DMS114 treated with DMSO at 0.1 percent for 48 hours (cell line): ENCODE measurements around the gene TSC22D3.

ENCODE experiments used
- DNase-seq: peaks from one replicate; lab custom pipeline; 2025; ENCODE audit not compliant: unreplicated experiment; lab: John Stamatoyannopoulos, UW

The TSC22D3 gene

GRCh38 chrX:107730991-107731766, 44.4 kb downstream of the TSC22D3 start:
- DNase-seq = no peak

DNA sequence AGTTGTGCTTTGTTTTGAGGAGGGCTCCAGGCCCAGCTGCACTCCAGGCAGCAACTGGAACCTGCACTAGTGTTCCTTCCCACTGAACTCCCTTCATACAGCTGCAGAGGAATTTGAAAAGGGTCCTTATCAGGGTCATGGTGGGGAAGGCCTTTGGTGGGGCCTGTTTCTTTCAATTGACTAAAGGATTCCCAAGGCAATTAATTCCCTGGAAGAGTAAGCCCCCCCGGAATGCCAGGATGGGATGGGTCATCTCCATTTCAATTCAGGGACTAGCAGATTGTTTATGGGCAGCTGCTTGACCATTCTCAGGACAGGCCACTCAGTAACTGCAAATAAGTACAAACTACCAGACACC, 45.3 kb downstream of the TSC22D3 start:
- no peak for DNase-seq

- no peak for DNase-seq
These were observed 45.9 kb downstream of the TSC22D3 start for GRCh38 chrX:107729558-107730297.

DNA sequence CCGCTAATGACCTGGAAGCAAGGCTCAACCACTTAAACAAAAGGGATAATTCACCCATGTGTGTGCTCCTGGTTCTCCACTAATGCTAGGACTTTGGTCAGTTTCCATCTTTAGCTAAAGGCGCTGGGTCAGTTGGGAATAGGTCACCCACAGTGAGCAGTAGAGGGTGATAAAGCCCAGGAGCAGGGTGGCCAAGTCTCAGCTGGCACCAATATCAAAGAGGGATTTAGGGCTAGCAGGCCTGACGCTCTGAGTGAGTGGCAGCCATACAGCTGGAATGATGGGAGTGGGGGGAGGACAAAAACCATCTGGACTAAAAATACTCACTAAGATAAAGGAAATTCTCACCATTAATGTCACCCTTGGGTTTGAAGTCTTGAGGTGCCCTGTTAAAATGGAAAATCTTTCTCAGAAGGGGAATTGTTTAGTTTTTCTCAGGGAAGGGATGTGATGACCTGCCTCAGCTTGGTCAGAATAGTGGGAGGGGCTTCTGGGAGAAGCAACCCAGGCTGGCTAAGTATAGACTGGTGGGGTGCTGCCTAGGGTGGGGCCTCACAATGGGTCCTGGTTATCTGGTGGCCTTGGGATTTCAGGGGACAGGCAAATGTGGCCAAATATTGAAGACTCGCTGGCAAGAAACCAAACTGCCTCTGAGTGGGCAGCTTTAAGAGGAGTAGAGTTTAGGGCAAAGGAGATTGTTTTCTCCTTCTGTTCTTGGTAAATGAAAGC, 47.1 kb downstream of the TSC22D3 start:
- no peak for DNase-seq

DNA sequence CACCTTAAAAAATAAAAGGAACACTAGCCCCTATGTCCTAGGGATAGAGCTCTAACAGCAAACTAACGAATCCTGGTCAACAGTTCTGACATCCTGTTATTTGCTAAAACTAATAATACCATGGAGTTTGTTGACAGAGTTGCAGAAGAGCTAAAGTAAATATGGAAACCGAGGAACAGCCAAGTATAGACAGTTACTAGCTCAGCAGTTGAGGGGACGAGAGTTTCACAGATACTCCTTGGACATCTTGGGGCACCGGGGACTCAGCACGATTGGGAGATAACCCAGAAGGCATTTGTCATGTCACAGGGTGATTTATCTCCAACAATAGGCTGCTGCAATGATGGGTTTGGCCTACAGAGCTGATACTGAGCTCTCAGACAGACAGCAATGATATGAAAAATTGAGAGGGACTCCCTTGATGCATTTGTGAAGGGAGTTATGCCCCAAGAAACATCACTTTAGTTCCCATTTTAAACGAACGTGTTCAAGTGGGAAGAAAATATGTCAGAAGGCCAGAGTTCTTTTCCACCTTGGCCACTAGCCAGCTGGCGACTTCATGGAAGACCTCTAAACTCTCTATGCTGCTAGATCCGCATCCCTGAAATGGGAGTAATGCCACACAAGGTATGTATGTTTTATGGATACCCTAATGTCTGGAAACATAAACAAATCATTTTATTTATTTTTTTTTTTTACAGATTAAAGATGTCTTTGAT, 48.6 kb downstream of the TSC22D3 start:
- DNase-seq = no peak

DNA sequence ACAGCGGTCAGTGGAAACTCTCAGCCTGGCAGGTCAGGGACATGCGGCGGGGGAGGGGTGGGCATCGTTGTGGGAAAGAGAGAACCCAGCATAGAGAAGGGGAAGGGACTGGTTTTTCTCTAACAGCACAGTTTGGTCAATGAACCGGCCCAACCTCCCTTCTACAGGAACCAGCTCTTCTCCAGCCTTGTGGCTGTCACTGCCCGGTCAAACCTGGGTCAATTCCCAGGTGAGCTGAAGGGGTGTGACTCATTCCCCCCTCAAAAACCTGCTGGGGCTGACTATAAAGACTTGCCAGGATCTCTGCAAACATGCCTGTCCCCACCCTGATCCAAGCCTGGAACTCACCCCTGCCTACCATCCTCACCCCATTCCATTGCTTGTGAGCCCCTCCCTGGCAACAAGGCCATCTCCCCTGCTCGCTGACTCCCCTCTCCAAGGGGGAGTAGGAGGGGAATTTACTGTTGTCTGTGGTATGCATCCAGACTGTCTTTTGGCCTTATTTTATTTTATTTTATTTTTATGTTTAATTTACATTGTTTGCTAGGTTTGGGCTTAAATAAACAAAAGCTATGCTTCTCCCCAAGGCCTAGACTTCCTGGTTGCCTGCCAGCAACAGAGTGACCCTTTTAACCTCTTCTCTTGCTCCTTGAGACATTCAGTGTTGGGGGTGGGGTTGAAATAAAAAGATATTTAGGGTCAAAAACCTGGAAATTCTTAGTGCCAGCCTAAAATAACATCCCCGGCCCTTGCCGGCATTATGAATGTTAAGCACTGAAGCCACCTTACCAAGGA, 49.6 kb downstream of the TSC22D3 start:
- no peak for DNase-seq

GRCh38 chrX:107724653-107725052, 50.9 kb downstream of the TSC22D3 start:
- no peak for DNase-seq

DNA sequence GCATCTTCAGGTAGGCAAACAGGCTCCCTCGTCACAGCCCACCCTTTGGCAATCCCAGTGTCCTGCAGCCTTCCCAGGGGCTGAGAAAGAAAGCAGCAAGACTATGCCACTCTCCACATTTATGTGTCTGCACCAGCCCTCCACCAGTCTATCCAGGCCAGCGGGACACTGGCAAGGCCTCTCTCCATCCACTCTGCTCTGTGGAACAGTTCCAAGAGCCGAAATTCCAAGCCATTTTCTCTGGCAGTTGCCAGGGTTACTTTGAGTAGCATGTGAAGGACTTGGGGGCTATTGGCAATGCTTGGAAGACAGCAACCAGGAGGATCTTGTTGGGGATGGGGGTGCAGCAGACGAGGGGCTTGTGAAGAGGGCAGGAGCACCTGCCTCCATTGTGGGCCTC, 52.1 kb downstream of the TSC22D3 start:
- DNase-seq = no peak

DNA sequence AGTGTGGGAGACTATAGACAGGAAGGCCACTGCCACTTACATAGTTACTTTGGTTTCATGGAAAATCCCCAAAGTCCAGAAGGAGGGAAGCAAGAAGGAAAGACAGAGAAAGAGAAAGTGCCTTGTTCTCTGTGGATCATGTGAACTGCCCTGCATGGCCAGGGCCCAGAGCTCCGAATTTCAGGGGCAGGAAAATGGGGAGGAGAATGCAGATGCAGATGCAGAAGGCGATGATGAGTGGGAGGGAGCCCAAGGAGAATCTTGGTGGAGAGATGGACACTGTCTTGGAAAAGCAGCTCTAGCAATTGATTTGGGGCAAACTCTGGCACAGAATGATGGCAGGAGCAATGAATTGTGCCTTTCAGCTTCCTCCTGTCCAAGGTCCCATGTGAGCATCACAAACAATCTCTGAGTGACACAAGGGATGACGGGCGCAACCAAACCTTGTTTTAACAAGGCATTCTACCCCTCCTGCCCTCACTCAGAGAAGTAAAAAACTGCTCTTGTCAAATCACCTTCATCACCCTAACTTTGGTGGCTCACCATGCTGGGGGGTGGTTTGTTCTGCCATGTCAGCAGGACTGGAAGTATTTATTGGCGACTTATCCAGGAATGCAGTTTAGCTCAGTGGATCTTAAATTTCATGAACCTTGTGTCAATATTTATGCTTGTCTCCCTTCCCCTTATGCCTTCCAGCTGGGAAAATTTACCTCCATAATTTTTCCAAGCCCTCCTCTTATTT, 53.5 kb downstream of the TSC22D3 start:
- no peak for DNase-seq

- no peak for DNase-seq
These were observed 54.3 kb downstream of the TSC22D3 start for GRCh38 chrX:107721318-107721717.

- peak; percentile 63 for DNase-seq
These were observed 57.4 kb downstream of the TSC22D3 start for GRCh38 chrX:107718156-107718621.

GRCh38 chrX:107716816-107717700, 58.5 kb downstream of the TSC22D3 start:
- peak; percentile 59 for DNase-seq

DNA sequence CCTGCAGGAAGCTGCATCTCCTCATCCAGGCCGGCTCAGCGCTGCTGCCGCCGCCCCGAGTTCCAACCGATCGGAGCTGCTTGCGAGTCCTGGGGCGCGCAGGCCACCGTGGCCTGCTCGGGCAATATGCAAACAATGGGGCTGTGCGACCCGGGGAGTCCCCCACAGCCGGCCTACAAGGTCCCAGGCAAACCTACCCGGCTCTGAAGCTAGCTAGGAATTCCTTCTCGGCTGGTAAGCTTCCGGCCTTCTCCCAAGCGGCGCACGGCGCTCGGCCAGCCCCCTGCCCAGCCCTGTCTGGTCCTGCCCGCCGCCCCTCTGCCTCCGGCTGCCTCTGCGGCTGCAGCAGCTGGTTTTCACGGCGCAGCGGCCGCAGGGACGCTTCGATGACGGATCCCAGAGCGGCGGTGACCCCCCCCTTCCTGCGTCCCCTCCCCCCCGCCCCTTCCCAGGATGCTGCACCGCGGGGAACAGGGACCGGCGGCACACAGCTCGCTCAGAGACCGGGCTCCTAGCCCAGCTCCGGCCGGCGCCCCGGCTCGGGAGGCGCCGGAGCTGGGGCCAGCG, 59.4 kb downstream of the TSC22D3 start:
- no peak for DNase-seq

DNA sequence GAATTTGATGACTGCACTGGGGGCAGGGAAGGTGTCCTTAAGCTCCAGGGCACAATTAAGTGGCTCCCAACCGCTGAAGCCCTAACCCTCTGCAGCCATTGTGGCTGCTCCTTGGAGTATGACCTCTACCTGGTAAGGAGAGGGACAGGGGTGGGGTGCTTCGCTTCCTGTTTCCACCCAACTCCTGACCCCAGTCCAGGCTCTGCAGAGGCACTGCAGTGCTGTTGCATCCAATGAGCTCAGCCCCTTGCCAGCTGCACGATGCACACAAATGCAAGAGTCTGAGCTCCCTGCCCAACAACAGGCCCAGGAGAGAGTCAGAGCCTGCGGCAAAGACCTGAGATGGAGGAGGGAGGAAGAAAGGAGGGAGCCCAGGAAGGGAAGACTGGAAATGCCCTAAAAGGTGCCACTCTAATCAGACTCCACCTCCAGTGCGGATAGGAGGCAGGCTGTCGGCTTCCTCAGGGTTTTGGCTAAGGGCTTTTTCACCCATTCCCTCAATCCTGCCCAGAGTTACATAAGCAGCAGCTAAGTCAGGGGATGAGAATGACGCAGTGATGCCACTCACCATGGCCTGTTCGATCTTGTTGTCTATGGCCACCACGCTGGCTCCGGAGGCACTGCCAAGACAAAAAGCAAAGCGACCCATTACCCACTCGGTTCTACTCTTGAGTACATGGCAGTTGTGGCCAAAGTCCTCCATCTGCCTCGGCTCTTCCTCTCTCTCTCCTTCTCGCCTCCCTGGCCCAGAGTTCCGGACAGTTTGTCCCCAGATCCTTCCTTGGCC, 60.1 kb downstream of the TSC22D3 start:
- no peak for DNase-seq

DNA sequence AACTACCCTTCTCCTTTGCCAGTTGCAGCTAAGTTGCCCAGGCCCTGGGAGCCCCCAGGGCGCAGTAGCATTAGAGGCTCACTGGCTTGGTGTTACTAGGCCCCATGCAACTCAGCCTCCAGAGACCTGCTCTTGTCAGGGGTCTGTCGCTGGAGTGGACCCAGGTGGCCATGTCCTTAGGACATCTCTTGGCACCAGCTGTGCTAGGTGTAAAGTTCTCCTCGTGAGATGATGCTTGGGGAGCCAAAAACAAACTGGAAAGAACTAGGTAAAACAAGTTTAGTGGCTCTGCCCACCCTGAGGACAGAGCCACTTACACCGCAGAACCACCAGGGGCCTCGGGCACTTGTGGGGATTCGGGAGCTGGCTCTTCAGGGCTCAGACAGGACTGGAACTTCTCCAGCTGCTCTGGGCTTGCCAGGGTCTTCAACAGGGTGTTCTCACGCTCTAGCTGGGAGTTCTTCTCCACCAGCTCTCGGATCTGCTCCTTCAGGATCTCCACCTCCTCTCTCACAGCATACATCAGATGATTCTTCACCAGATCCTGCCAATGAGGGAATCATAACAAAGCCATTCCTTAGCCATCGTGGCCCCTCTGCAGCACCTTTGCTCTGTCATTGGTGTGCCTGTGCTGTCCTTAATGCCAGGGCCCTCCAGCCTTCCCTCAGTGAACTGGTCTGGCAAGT, 61.2 kb downstream of the TSC22D3 start:
- peak; percentile 5 for DNase-seq

DNA sequence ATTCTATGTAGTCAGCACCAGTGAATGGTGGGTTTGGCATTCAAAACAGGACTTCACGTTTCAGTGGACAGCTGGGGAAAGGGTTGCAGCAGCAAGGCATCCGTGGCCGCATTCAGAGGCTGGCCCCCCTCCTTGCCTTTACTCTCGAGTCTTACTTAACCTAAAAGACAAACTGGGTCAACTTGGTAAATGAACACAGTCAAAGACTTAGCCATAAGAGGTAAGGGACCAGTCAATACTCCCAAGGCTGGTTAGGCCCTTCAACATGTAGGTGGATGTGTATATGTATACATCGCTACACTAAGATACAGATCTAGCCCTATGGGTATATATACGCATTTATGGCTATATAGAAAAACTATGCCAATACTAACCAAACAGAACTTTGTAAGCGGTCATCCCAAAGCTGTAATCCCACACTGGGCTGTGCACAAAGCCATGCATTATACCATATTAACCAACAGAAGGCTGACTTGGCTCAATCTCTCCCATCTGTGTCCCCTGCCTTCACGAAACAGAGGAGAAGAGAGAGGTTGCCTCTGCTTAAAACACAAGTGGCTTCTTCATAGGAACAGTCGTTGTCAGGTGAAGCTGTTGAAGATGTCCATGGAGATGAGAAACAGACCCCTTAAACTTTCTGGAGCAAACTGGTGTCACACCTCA, 61.9 kb downstream of the TSC22D3 start:
- no peak for DNase-seq

DNA sequence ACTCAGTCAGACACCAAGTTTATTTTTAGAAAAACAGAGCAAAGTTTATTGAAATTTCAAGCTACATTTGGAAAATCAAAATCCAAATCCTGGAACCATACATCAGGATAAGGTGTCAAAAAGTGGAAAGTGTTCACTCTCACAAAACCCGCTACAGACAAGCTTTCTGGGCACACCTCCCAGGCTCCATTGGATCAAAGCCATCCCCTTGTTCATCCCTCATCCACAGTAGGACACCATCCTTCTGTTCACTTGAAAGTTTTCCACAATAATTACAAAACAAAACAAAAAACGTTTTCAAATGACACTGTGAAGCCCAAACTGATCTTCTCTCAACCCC, 62.4 kb downstream of the TSC22D3 start:
- no peak for DNase-seq
